Mononuclear cell (primary cell): Measurements from ENCODE around the gene GNB1L. TPM values are rescaled to one million over a fixed set of nuclear protein-coding genes. Genes with fewer than 3 reads are reported as not detected.
"Not testable (repeated sequence)": the region's sequence is repeated elsewhere in the genome, so short reads cannot be mapped to it uniquely, and the experiment has no call there.

Experiments
- H3K27me3 ChIP-seq: 2 replicates; pipeline ENCODE4 v1.6.0; 2011; ENCODE audit warnings: low read length, control low read depth; ENCODE audit not compliant: insufficient read depth
- H3K4me1 ChIP-seq: 2 replicates; pipeline ENCODE4 v1.5.1; 2011; ENCODE audit warnings: mild to moderate bottlenecking, low read length, control low read depth; ENCODE audit not compliant: insufficient read depth
- H3K4me3 ChIP-seq: 2 replicates; pipeline ENCODE4 v1.5.1; 2011; ENCODE audit warnings: mild to moderate bottlenecking, low read length, moderate library complexity
- H3K9me3 ChIP-seq: 2 replicates; pipeline ENCODE4 v1.5.1; 2011; ENCODE audit warnings: low read depth, mild to moderate bottlenecking, control low read depth, low read length
- total RNA-seq: library from RNA; depleted of rRNA; stranded (reverse); fragments of >200 nt; gene quantifications from one replicate; pipeline ENCODE4 v1.2.3, GENCODE V29; 2012

GNB1L gene
- total RNA-seq, 1 donor, result 1.0 TPM

DNA sequence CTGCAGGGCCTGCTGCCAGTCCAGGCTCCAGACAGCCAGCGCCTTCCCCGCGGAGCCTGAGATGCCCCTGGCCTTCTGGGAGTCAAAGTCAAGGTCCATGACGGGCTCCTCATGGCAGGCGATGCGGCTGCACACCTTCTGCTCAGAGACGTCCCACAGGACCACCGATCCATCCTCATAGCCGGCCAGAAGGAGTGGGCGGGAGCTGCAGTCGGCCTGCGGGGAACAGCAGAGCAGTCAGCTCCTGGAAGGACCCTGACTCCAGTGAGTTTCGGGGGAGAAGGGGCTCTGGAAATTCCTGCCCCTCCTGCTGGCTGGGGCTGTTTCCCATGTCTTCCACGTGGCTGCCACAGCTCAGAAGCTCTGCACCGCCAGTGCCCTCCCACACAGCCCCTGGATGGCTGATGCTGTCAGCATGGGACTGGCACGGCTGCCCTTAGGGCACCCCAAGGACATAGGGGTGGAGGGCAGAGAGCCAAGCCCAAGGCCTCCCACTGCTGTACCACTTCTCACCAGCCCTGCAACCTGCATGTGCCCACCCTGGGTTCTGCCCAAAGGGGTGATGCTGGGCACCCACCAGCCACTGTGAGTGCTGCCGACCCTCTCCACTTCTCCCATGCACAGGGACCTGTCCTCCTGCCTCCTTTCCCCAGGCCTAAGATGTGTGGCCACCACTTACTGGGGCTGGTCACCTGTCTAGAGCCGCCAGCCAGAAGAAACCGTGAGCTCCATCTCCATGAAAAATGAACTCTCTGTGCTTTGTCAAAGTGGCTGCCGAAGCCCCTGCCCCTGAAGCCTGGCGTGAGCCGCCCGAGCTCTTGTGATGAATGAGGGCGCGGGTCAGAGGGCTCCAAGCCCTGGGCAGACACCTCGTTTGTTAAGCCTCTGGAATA, 52.4 kb downstream of the GNB1L start:
- no peaks in the 10 kb centered on the region for H3K4me1 ChIP-seq
- H3K4me3 ChIP-seq, result no peak overlapping the region
- no peaks in the 10 kb centered on the region for H3K27me3 ChIP-seq
- no peaks in the 10 kb centered on the region for H3K9me3 ChIP-seq

GRCh38 chr22:19801340-19802000, 53.2 kb downstream of the GNB1L start:
- Histone ChIP-seq H3K9me3 (no peaks in the 10 kb centered on the region), H3K4me3 (no peak overlapping the region), H3K27me3 (no peaks in the 10 kb centered on the region), H3K4me1 (no peaks in the 10 kb centered on the region)

GRCh38 chr22:19800761-19801244, 53.9 kb downstream of the GNB1L start:
- Histone ChIP-seq H3K9me3 (no peaks in the 10 kb centered on the region), H3K4me1 (no peaks in the 10 kb centered on the region), H3K4me3 (no peak overlapping the region), H3K27me3 (no peaks in the 10 kb centered on the region)

DNA sequence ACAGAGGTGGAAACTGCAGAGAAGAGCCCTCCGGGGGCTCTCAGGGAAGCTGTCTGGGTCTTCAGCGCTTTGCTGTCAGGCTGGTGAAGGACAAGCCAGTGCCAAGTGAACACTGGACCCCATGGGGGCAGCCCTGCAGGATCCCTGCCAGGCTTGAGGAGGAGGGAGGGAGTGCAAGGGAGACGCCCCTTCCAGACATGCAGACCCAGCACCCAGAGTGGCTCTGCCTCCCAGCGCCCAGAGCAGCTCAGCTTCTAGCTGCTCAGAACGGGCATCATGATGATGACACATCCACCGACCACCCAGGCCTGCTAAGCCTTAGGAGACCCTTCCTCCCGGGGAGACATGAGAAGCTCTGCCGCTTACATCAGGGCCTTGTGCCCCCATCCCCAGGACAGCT, 54.4 kb downstream of the GNB1L start:
- Histone ChIP-seq H3K27me3 (no peaks in the 10 kb centered on the region), H3K4me1 (no peaks in the 10 kb centered on the region), H3K9me3 (no peaks in the 10 kb centered on the region)

DNA sequence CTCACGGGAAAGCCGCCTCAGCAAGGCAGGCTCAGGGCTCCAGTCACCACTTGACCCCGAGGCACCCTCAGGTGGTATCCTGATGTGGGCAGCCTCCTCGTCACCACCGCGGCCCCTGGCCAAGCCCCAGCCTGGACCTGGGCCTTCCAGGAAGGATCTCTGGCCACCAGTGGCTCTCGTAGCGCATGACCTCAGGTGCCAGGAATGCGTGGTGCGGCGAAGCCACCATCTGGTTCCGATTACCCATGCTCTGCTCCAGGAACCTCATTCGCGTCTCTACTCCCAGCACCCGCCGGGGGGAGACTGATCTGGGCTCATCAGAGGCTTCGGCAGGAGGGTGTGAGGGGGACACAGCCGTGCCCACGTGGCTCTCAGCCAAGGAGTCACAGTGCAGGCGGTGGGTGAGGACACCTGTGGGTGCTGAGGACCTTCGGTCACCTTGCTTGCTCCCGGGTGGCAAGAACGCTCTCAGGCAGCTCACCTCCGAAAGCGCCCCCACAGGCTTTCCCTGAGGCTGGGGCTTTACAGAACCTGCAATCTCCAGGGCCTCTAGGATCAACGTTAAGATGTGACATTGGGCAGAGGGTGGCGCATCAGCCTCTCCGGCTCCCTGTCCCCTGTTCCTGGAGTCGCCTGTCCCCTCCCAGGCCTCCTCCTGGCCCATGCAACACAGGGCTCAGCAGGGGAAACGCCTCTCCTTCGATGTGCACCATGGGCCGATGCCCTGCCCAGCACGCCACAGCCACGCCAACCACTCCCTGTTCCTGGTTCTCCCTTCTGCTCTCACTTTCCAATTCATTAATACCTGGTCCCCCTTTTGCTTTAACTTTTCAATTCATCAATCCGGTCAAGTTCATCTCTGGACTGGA, 55.1 kb downstream of the GNB1L start:
- Histone ChIP-seq H3K27me3 (no peaks in the 10 kb centered on the region), H3K4me3 (no peak overlapping the region), H3K4me1 (no peaks in the 10 kb centered on the region), H3K9me3 (no peaks in the 10 kb centered on the region)

More for the DNA sequence above, 54.4 kb downstream of the GNB1L start:
- H3K4me3 ChIP-seq, result no peak overlapping the region

GRCh38 chr22:19798891-19799293, 55.8 kb downstream of the GNB1L start:
- Histone ChIP-seq H3K4me3 (no peak overlapping the region), H3K9me3 (no peaks in the 10 kb centered on the region), H3K4me1 (no peaks in the 10 kb centered on the region)

GRCh38 chr22:19798003-19798665, 56.5 kb downstream of the GNB1L start:
- Histone ChIP-seq H3K4me3 (no peak overlapping the region), H3K9me3 (no peaks in the 10 kb centered on the region), H3K4me1 (no peaks in the 10 kb centered on the region), H3K27me3 (no peaks in the 10 kb centered on the region)

More at GRCh38 chr22:19798891-19799293, 55.8 kb downstream of the GNB1L start:
- H3K27me3 ChIP-seq, result no peaks in the 10 kb centered on the region

GRCh38 chr22:19797086-19798002, 57.3 kb downstream of the GNB1L start:
- Histone ChIP-seq H3K4me3 (no peak overlapping the region), H3K4me1 (no peaks in the 10 kb centered on the region), H3K27me3 (no peaks in the 10 kb centered on the region), H3K9me3 (no peaks in the 10 kb centered on the region)

GRCh38 chr22:19796160-19796559, 58.5 kb downstream of the GNB1L start:
- no peak overlapping the region for H3K4me3 ChIP-seq
- no peaks in the 10 kb centered on the region for H3K4me1 ChIP-seq
- H3K27me3 ChIP-seq, result no peaks in the 10 kb centered on the region
- H3K9me3 ChIP-seq, result no peaks in the 10 kb centered on the region

- H3K27me3 ChIP-seq, result no peaks in the 10 kb centered on the region
- H3K4me1 ChIP-seq, result no peaks in the 10 kb centered on the region
- no peaks in the 10 kb centered on the region for H3K9me3 ChIP-seq
- H3K4me3 ChIP-seq, result no peak overlapping the region
These were observed 59.1 kb downstream of the GNB1L start for GRCh38 chr22:19795617-19796008.

DNA sequence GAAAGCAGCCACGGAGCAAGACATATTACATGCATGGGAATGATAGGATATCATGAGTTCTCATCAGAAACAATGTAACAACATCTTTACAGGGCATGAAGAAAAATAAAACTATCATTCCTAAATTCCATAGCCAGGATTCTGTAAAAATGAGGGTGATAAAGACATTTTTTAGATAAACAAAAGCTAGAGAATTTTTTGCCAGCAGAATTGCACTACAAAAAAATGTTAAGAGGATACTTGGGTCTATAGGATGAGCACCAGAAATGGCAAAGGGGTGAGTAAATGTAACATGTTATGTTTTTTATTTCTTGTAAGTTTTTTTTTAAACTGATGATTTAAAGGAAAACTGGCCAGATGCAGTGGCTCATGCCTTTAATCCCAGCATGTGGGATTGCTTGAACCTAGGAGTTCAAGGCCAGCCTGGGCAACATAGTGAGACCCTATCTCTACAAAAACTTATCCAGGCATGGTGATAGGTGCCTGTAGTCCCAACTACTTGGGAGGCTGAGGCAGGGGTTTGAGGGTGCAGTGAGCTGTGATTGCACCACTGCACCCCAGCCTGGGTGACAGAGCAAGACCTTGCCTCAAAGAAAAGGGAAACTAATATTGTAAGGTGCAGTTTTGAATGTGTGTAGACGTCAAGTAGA, 60.9 kb downstream of the GNB1L start:
- Histone ChIP-seq H3K27me3 (no peaks in the 10 kb centered on the region), H3K9me3 (no peaks in the 10 kb centered on the region), H3K4me3 (no peak overlapping the region), H3K4me1 (no peaks in the 10 kb centered on the region)

DNA sequence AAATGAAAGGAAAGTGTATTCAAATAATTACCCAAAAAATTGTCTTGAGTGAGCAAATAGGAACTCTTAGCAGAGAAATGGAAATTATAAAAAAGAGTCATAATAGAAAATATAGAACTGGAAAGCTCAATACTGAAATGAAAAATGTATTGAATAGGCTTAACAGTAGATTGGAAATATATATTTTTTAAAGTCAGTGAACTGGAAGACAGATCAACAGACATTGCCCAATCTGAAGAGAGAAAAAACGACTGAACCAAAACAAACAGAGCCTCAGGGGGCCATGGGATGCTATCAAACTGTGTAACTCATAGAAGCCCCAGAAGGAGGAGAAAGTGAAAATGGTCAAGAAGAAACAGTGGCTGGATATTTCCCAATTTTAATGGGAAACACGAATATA, 61.5 kb downstream of the GNB1L start:
- Histone ChIP-seq H3K27me3 (no peaks in the 10 kb centered on the region), H3K9me3 (no peaks in the 10 kb centered on the region), H3K4me1 (no peaks in the 10 kb centered on the region), H3K4me3 (no peak overlapping the region)

- H3K9me3 ChIP-seq, H3K4me1 ChIP-seq, H3K4me3 ChIP-seq, H3K27me3 ChIP-seq: not testable (repeated sequence)
These were observed 62.2 kb downstream of the GNB1L start for GRCh38 chr22:19792383-19792896.
